GM21619 (cell line): ENCODE results near the gene MT3.

Source experiments
- ATAC-seq: cut with Tn5 transposase; IDR thresholded peaks from one replicate; pipeline ENCODE4 v1.9.1; 2021; ENCODE audit not compliant: unreplicated experiment

Gene MT3

DNA sequence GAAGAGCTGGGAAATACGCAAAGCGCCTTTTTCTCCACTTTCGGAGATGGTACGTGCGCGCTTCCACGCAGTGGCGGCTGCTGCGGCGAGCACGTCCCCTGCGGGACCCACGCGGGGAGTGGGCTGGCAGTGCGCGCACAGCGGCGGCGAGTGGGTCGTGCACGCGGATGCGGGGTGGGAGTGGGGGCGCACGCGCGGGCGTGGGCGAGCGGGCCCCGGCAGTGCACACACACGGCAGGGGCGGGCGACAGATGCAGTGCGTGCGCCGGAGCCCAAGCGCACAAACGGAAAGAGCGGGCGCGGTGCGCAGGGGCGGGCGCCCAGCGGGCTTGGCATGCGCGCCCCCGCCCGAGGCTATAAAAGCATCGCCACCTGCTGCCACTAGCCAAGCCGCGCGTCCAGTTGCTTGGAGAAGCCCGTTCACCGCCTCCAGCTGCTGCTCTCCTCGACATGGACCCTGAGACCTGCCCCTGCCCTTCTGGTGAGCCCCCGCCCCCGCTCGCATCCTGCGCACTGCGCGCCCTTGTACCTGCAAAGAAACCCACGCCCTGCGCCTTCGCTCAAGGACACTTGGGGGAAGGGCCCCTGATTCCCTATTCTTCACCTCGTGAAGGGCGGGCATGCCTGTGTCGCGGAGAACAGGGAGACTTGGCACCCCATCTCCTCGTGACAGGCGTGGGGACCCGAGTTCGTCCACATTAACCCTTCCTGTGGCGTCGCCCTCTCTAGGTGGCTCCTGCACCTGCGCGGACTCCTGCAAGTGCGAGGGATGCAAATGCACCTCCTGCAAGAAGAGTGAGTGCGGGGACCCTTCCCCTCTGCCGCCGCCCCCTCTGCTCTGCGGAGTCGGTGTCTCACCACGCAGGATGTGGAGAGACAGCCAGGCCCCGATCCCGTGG is at the start of gene MT3:
MT3 (plus strand) TSS at position 388 of the 899 bp plus-strand sequence; CDS start at position 451, 63 bp downstream.
- no peak for ATAC-seq

DNA sequence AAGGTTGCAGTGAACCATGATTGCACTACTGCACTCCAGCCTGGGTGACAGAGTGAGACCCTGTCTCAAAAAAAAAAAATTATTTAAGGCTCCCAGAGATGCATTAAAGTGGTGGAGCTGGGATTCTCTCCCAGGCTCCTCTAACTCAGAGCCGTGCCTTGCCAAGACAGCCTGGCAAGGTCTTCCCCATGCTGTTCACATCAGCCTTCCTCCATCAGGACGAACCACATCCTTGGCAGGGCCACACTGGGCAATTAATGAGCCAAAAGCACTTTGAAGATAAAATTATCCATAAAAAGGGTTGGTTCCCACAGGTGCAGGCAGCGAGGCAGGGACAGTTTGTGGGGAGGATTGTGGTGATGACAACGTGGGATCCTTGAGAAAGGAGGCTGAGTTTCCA is 49.7 kb upstream of the MT3 start:
- ATAC-seq: no peak

DNA sequence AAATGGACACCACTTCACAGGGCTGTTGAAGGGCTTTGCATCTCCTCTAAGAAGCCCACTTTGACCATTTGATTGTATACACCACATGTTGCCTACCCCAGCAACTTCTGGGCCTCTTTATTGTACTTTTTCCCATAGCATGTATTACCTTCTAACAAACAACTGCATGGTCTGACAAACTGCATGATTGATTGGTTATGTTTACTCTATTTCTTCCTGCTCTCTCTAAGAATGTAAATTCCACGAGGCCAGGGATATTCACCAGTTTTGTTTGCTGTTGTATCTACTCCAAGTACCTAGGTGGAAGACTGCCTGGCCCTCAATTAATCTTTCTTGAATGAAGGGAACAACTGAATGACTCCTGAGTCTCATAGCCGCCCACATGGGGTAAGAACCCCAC is 47.3 kb upstream of the MT3 start:
- no peak for ATAC-seq

DNA sequence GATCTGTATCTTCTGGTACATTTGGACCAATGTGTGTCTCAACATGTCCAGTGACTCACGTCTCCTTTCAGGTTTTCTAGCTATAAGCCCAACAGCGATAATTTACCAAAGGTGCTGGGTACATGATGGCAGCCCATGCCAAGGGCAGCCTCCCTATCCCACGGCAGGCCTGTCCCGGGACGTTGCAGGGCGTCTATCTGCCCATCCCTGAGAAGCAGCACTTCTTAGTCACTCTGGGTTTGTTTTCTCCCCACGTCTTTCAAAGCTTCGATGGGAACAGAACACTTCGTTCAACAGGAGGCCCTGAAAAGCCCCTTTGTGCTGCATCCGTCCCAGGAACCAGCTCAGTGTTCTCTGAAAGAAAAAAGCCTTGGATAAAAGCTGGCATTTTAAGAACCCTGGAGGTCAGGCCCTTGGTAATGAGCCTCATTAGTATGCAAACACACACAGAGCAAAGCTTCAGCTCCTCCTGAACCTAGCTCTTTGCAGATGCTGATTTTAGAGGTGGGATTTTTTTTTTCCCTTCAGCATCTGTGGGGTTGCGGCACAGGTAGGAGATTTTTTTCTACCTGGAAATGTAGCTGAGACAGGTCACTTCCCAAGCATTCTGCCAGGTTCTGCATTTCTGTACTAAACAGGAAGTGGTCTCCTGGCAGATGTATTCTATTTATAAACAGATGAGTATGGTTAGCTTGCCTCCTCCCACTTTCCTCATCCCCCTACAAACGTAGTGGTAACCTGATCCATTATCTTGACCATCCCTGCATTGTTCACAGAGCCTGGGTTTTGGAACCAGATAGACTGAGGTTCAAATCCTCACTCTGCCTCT is 42.0 kb upstream of the MT3 start:
- ATAC-seq: no peak

DNA sequence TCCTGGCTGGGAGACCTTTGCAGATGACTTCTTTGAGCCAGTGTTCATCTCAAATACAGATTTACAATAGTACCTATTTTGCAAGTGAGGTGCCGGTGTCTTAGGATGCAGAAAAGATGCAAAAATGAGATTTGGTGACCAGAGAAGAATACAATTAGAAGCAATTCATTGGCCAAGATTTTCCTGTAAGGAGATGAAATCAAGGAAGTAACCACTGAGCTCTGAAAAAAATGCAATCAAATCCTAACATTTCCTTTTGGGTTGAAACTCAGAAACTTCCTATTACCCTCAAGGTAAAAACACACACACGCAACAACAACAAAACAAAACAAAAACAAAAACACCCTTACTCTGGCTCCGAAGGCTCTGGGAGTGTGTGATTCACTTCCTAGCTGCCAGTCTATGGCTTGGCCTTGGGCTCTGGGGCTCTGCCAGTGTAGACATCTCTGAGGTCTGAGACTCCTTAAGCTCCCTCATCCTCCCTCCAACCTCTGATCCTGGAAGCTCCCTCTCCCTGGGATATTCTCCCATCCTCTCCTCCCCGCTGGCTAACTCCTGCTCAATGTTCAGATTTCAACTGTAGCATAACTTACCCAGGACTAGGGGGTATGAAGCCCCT is 41.3 kb upstream of the MT3 start:
- no peak for ATAC-seq

DNA sequence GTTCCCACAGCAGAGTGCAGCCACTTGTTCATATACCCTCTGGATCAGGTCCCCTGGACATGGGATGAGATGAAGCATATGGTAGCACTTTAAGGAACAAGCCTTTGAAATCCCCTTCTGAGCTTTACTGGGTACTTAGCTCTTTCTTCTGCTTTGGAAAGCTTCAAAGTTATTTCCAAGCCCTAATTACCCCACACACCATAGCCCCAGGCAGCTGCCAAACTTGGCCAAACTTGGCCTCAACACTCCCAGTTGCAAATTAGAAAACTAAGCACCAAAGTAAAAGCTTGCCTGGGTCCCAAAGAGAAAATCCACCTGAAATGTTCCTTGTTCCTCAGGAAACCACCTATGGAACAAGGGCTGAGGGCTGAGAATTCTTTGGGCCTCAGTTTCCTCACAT is 40.2 kb upstream of the MT3 start:
- ATAC-seq: no peak

DNA sequence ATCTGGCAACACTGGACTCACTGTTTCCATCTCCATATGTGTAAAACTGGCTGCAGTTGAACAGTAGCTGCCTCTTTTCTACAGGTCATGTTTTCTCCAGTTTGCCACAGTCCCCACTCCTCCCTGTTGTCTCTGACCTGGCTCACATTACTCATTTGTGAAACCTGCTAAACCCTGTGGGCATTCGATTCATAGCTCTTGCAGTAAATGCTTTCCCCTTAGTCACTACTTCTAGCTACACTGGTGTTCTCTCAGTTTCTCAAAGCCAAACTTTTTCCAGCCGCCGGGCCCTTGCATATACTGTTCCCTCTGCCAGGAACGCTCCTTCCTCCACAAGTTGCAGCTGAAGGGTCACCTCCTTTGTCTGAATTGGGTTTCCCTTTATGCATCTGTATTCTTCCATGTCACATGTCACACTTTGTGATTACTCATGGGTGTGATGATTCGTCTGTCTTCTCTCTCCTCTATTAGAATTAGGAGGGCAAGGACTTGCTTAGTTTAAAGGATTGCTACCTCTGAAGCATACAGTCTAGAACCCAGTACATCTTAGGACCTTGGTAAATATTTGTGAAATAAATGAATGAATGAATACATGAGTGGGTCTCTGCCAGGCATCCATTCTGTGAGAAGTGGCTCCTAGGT is 39.5 kb upstream of the MT3 start:
- ATAC-seq: no peak

DNA sequence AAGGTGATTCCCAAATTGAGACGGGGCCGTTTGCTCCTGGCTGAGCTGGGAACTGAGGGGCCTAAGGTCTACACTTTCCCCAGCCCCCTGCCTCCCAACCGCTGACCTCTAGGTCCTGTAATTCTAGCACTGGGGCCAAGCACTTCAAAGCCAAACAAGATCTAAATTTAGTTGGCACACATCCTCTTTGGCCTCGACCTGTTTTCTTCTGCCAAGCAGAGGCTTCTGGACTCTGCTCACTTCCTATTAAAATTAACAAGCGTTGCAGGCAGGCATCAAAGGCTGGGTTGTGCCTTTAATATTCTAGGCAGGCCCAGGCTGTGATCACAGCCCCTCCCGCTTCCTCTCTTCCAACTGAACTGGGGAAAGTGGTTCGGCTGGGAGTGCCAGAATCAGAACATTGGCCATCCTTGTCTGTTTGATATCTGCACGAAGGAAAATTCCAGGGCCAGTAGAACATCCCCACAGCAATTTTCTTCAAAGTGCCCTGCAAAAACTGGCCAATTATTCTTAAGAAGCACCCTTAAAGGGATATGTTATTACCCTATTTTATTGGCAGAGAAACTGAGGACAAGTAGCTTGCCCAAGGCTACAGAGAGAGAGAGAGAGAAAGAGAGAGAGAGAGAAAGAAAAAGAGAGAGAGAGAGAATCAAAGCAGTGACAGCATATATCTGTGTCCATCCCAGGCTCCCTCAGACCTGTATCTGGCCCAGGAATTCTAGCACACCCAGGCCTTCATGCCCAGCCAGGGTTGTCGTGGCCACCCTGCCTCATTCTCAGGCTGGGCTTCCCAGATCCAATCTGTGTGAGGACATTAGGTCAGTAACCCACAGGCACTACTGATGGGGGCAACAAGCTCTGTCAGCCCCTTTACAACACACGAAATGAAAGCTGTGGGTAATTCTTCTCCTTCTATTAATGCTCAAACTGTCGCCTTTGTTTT is 37.3 kb upstream of the MT3 start:
- no peak for ATAC-seq

DNA sequence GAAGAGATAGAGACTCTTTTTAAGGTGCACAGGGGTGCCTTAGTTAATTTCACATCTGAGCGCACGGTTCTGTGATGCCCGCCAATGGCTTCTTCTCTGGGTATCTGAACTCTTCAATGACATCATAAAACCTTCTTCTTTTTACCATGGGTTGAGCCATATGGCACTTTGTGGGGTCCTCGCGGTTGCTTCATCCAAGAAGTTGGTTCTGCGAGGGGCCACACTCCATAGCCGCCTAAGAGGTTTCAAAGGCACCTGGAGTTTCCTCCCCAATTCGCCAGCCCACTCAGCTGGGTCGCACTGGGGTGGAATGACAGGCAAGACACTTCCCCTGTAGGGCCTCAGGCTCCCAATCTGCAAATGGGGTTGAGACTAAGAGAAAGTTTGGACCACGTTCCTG is 34.9 kb upstream of the MT3 start:
- ATAC-seq: no peak

DNA sequence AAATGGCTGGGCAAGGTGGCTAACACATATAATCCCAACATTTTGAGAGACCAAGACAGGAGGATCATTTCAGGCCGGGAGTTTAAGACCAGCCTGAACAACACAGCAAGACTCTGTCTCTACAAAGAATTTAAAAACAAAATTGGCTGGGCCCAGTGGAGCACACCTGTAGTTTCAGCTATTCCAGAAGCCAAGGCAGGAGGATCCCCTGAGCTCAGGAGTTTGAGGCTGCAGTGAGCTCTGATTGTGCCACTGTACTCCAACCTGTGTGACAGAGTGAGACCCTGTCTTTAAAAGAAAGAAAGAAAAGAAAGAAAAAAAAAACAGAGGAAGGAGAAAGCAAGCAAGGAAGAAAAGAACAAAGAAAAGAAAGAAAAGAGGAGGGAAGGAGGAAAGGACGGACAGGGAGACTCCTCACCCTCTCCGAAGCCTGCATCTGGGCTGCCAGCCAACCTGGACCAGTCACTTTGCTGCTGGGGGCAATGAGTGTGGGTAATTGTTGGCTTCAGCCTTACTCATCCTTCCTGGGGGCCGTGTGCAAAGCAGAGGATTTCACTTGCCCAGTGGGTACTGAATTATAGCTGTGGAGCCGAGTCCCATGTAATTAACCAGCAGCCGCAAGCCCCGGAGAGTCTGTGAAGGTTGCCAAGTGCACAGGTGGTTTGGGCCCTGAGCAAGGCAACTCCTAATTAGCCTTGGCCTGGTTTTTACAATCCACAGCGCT is 31.1 kb upstream of the MT3 start:
- no peak for ATAC-seq

DNA sequence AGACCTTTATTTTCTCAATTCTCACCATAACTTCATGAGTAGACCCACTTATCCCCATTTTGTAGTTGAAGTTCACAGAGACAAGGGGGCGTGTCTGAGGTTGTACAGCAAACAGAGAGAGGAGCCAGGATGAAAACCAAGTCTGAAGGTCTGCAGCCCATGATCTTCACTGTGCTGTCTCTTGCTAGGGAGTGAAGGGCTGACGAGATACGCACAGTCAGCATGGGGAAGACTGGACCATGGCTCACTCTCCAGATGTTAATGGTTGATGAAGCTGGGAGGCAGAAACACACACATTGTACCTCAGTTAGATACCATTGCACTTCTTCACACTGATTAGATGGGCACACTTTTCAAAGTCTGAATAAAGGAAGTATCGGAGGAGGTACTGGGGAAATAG is 30.2 kb upstream of the MT3 start:
- no peak for ATAC-seq

DNA sequence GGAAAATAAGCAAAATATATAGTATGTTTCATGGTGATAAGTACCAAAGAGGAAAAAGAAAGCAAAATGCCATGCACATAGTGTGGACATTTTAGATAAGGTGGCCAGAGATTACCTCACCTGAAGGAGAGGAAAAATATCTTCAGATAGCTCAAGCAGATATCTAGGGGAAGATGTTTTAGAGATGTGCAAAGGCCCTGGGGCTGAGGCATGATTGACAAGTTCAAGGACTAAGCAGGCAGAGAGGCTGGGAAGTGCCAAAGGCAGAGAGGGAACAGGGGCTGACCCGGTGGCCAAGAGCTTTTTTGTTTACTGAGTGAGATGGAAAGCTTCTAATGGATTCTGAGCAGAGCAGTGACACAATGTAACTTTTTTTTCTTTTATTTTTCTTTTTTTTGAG is 28.9 kb upstream of the MT3 start:
- ATAC-seq: no peak

DNA sequence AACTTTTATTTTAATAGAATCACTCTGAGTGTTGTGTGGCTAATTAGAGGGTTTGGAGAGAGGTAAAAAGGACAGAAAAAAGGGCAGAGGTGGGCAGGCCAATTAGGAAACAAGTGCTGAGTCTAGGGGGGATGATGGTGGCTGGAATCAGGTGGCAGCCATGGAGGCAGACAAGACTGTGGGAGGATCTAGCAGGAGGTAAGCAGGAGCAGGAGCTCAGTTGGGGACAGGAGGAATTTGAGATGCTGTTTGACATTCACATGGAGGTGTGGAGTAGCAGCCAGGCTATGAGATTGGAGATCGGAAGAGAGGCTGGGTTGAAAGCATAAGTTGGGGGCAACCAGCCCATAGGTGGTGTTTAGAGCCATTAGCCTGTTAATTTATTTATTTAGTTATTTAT is 28.2 kb upstream of the MT3 start:
- no peak for ATAC-seq

DNA sequence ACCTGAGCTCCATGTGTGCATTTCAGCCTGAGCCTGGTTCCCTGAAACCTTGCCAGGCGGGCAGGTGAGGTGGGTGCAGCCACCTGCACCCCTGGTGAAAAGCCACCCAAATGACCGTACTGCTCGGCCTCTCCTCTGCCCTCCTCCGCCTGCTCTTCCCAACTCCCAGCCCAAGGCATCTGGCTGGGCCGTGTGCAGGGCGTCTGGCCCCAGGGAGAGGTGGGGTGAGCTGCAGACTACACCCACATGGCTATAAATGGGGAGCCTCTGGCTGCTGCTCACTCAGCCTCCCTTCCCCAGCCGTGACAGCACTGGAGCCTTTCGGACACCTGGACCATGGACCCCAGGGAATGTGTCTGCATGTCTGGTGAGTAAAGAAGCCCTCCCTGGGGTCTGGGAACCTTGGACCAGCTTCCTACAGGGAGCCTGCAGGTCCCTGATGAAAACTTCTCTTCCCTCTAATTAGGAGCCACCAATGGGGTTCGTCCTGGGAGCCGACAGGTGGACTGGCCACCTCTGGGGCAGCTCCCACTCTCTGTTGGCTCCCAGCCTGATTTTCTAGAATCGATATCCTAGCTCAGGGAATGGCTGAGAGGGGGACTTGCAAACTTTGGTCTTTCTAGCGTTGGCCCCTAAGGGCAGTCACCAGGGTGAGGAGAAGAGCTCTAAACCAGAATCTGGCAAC is 24.4 kb upstream of the MT3 start, which contains the start of gene MT4:
MT4 (plus strand) TSS at position 281 of the 685 bp plus-strand sequence; CDS start at position 337, 56 bp downstream.
- no peak for ATAC-seq

DNA sequence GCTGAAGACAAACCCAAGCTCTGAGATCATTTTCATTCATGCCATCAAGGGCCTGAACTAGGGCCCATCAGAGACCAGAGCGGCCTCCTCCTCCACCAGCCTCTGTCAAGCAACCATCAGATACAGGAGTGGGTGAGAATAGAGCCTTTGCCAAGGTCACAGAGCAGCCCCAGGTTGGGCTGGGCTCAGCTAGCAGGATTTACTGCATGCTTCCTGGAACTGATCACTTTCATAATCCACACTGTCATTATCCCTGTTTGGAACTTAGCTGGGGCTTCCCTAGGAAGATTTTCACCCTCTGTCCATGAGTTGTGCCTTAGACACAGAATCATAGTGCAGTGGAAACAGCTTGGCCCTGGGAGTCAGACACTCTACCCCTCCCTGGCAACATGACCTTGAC is 19.4 kb upstream of the MT3 start:
- ATAC-seq: no peak

DNA sequence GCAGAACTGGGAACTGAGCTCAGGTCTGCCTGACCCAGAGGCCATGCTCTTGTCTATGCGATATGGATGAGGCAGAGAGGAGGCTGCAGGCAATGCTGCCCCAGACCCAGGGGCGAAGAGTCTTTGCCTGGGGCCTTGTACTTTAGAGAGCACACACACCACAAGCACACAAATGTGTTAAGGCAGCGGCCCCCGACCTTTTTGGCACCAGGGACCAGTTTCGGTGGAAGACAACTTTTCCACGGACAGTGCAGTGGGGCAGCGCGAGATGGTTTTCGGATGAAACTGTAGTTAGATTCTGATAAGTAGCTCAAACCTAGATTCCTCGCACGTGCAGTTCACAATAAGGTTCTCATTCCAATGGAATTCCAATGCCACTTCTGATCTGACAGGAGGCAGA is 17.8 kb upstream of the MT3 start:
- no peak for ATAC-seq

DNA sequence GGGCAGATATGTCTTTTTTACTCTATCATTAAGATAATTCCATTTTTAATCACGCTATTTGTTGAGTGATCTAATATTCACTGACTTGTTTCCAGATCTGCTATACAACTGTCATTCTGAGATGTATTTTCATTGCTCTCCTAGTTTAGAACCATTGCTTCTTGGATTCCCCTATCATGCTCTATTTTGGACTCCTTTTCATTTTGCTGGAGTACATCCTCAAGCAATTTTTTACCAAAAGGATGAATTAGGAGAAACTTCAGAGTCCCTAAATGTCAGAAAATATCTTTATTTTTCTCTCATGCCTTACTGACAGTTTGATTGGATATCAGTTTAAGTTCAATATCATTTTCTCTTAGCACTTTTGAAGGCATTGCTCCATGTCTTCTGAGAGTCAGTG is 14.7 kb upstream of the MT3 start:
- ATAC-seq: no peak

DNA sequence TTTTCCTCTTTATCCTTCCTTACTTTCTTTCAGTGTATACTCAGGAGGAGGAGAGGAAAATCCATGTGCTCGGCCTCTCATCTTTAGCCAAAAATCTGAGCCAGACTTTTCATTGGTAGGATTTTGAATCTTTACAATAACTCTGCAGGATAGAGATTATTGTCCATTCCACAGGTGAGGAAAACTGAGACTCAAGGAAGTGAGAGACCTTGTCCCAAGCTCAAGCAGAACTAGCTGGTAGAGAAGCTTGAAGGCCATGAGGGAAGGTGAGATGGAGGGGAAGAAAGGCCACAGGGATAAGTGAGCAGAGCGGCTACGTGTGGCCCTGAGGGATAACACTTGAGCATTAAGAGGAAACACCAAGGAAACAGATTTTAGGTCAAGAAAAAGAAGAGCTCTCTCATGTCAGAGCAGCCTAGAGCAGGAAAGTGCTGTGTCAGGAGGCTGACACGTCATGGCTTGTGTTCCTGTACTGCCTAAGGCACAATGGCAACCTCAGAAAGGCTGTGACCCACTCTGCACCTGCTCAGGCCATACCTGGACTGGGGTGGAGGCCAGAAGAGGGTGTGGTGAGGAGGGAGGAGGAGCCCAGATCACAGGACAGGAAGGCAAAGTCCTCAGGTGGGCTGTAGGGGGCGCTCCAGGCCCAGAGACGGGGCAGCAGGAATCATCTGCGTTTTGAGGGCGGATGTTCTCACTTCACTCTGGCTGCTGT is 12.6 kb upstream of the MT3 start:
- ATAC-seq: peak; percentile 78
